BE2C (cell line): ENCODE measurements around the gene PAX7.
"Not testable (repeated sequence)": the region's sequence is repeated elsewhere in the genome, so short reads cannot be mapped to it uniquely, and the experiment has no call there.

Source experiments
- DNase-seq: peaks from one replicate; pipeline ENCODE4 v3.0.0-alpha.2; 2020
- H3K27me3 ChIP-seq: fragments of 250-450 bp; sonication (Bioruptor Pico); 2 replicates; pipeline ENCODE4 v1.5.1; 2020; ENCODE audit warnings: mild to moderate bottlenecking
- H3K36me3 ChIP-seq: fragments of 250-450 bp; sonication (Bioruptor Pico); 2 replicates; pipeline ENCODE4 v1.5.1; 2020; ENCODE audit warnings: mild to moderate bottlenecking
- H3K4me1 ChIP-seq: fragments of 250-450 bp; sonication (Bioruptor Pico); 2 replicates; pipeline ENCODE4 v1.5.1; 2020
- H3K4me3 ChIP-seq: 2 replicates; pipeline ENCODE4 v1.5.1; 2011; ENCODE audit warnings: low read depth, low read length
- H3K9me3 ChIP-seq: fragments of 250-450 bp; sonication (Bioruptor Pico); 2 replicates; pipeline ENCODE4 v1.5.1; 2020
- TF ChIP-seq, protein P1 (sequence below): IDR thresholded peaks from 2 replicates; pipeline ENCODE4 v1.5.1; 2012; ENCODE audit warnings: mild to moderate bottlenecking, low read depth, low read length

The PAX7 gene

DNA sequence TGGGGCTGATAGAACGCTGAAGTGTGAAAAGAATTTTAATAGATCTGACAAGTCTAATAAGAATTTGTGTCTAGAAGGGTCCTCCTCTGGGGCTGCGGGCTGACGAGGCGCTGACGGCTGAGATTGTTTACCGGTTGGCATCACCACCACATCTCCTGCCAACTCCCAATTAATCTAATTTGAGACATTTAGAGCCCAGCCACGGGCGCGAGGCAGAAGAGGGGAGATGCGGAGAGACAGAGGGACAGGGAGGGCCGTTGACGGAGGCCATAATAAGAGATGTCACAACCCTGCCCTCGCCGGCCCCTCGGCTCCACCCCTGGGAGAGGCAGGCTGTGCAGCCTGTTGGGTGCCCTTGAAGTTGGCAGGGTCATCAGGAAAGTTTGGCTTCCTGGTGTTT lies 109.3 kb downstream of the PAX7 start:
- Histone ChIP-seq H3K36me3 (no peaks in the 10 kb centered on the region), H3K27me3 (no peaks in the 10 kb centered on the region), H3K4me3 (no peak overlapping the region), H3K4me1 (no peaks in the 10 kb centered on the region), H3K9me3 (no peaks in the 10 kb centered on the region)
- no peak for DNase-seq
- TF ChIP-seq, protein P1, sequence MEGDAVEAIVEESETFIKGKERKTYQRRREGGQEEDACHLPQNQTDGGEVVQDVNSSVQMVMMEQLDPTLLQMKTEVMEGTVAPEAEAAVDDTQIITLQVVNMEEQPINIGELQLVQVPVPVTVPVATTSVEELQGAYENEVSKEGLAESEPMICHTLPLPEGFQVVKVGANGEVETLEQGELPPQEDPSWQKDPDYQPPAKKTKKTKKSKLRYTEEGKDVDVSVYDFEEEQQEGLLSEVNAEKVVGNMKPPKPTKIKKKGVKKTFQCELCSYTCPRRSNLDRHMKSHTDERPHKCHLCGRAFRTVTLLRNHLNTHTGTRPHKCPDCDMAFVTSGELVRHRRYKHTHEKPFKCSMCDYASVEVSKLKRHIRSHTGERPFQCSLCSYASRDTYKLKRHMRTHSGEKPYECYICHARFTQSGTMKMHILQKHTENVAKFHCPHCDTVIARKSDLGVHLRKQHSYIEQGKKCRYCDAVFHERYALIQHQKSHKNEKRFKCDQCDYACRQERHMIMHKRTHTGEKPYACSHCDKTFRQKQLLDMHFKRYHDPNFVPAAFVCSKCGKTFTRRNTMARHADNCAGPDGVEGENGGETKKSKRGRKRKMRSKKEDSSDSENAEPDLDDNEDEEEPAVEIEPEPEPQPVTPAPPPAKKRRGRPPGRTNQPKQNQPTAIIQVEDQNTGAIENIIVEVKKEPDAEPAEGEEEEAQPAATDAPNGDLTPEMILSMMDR, result no peak

DNA sequence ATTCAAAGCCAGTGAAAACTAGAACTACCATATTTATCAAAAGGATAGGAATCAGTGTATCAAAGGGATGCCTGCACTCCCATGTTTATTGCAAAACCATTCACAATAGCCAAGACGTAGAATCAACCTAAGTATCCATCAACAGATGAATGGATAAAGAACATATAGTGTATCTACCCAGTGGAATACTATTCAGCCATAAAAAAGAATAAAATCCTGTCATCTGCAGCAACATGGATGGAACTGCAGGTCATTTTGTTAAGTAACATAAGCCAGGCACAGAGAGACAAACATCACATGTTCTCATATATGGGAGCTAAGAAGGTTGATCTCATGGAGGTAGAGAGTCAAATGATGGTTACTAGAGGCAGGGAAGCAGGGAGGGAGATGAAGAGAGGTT lies 110.0 kb downstream of the PAX7 start:
- DNase-seq, result no peak
- H3K27me3 ChIP-seq, result no peaks in the 10 kb centered on the region
- no peaks in the 10 kb centered on the region for H3K36me3 ChIP-seq
- TF ChIP-seq, protein P1, result no peak
- H3K9me3 ChIP-seq, result no peaks in the 10 kb centered on the region
- H3K4me1 ChIP-seq, result no peaks in the 10 kb centered on the region
- no peak overlapping the region for H3K4me3 ChIP-seq

DNA sequence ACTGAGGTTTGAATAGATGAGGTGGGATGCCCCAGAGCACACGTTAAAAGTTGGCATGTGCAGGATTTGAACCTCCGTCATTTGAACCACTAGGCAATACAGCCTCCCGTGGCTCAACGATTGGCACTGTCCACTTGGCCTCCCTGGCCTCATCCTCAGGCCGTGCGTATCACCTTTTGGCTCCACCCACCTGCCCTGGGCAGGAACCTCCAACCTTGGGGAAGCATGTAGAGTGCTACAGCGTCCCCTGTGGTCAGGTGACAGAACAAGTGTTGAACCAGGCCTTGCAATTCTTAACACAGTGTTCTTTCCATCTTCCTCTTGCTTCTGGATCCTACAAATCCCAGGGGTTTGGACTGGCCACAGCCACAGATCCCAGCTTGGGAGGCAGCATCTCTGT lies 112.6 kb downstream of the PAX7 start:
- Histone ChIP-seq H3K9me3 (no peaks in the 10 kb centered on the region), H3K4me1 (no peaks in the 10 kb centered on the region), H3K36me3 (no peaks in the 10 kb centered on the region), H3K27me3 (no peaks in the 10 kb centered on the region), H3K4me3 (no peak overlapping the region)
- DNase-seq, result no peak
- TF ChIP-seq, protein P1, result no peak

DNA sequence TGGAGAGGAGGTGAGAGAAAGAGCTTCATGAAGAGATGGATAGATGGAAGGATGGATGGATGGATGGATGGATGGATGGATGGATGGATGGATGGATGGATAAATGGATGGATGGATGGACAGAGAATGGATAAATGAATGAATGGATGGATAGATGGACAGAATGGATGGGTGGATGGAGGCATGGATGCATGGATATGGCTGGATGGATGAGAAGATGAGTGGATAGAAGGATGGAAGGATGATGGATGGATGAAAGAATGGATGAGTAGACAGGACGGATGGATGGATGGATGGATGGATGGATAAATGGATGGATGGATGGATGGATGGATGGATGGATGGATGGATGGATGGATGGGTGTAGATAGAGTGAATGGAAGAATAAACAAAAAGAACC lies 113.7 kb downstream of the PAX7 start:
- not testable (repeated sequence) for H3K9me3 ChIP-seq, DNase-seq, H3K27me3 ChIP-seq, H3K36me3 ChIP-seq, H3K4me3 ChIP-seq, H3K4me1 ChIP-seq

DNA sequence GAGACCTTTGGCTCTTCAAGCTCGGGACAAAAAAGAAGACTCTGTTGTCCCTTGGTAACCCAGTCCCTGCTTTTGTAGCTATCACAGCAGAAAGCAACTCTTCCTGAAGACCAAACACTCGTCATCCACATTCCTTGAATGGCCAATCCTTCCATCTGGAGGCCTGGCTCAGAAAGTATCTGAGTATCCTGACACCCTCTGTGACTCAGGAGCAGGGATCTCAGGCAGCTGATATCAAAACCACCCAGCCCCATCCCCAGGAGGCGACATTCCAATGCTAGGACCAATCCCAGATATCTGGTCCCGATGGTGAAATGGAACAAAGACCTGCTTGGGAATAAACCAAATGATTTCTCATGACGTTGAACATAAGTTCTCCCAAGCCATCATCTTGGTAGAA lies 116.3 kb downstream of the PAX7 start:
- no peak for DNase-seq
- TF ChIP-seq, protein P1, result no peak
- Histone ChIP-seq H3K9me3 (no peaks in the 10 kb centered on the region), H3K4me3 (no peak overlapping the region), H3K36me3 (no peaks in the 10 kb centered on the region), H3K4me1 (no peaks in the 10 kb centered on the region), H3K27me3 (no peaks in the 10 kb centered on the region)

DNA sequence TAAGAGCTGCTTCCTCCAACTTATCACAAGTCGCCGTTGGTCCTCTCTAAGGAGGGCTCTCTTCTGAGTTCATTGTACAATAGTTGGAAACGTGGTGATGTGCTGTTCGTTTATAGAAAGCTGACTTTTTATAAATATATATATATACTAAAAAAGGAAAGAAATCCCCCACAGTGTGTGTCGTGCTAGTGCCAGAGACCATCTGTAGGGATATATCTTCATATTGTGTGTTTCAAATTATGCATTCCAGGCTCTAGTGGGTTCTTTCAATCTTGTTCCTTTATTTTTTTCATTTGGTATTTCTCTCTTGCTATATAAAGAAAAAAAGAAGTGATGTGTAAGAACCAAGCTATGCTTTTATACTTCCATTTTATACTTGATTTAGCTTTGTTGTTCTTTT lies 117.0 kb downstream of the PAX7 start:
- Histone ChIP-seq H3K27me3 (no peaks in the 10 kb centered on the region), H3K4me1 (no peaks in the 10 kb centered on the region), H3K9me3 (no peaks in the 10 kb centered on the region), H3K4me3 (no peak overlapping the region), H3K36me3 (no peaks in the 10 kb centered on the region)
- no peak for DNase-seq
- TF ChIP-seq, protein P1, result no peak

DNA sequence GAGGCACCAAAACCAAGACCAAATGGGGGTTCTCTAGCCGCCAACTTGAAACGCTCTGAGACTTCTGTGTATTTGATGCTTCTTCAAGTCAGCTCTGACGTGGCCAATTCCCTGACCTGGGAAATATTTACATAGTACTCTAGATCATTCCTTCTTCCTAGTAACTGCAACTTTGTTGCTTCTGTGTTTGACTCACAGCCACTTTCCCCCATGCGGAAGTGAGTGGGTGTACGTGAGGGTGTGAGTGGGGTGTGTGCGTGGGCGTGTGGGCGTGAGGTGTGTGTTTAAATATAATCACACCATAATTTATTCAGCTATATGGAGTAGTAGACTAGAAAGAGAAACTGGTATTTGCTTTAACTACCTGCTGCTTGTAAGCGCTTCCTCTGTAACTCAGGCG lies 117.8 kb downstream of the PAX7 start:
- no peaks in the 10 kb centered on the region for H3K27me3 ChIP-seq
- no peaks in the 10 kb centered on the region for H3K9me3 ChIP-seq
- DNase-seq, result no peak
- H3K4me1 ChIP-seq, result no peaks in the 10 kb centered on the region
- H3K36me3 ChIP-seq, result no peaks in the 10 kb centered on the region
- H3K4me3 ChIP-seq, result no peak overlapping the region
- TF ChIP-seq, protein P1, result no peak
